HG02759 (cell line): ENCODE data around the gene DNMT3A.

ENCODE experiments used
- ATAC-seq: cut with Tn5 transposase; IDR thresholded peaks from one replicate; pipeline ENCODE4 v1.9.1; 2021; ENCODE audit warnings: mild to moderate bottlenecking, moderate library complexity; ENCODE audit not compliant: unreplicated experiment

The DNMT3A gene

DNA sequence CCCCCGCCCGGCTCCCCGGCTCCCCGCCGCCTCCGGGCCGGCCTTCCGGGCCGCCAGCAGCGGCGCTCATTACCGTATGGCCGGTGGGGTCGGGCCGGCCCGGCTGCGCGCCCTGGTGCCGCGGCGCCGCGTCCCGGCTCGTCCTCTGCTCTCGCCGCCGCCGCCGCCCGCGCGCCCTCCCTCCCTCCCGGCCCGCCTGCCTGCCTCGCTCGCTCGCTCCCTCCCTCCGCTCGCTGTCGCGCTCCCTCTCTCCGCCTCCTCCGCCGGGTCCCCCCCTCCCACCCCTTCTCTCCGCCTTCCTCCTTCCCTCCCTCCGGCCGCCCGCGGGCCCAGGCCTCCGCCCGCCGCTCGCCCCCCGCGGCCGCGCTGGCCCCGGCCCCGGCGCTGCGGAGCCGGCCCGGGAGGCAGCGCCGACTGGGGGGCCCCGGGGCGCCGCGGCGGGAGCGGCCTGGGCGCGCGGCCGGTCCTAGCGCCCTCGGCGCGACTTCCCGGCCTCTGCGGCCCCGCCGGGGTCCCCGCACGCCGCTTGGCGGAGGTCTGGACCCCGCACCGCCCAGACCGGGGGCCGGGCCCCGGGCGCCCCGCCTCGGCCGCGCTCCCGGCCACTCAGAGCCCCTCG, at the start of gene DNMT3A:
DNMT3A (minus strand) TSS at position 173 of the 619 bp plus-strand sequence. CDS start 27,941 bp downstream, outside the sequence.
- peak; percentile 38 for ATAC-seq

GRCh38 chr2:25389161-25389560, 47.4 kb upstream of the DNMT3A start:
- ATAC-seq, result no peak

- ATAC-seq, result no peak
Measured at GRCh38 chr2:25388491-25388890, 46.8 kb upstream of the DNMT3A start.

GRCh38 chr2:25387876-25388449, 46.2 kb upstream of the DNMT3A start:
- ATAC-seq, result no peak

DNA sequence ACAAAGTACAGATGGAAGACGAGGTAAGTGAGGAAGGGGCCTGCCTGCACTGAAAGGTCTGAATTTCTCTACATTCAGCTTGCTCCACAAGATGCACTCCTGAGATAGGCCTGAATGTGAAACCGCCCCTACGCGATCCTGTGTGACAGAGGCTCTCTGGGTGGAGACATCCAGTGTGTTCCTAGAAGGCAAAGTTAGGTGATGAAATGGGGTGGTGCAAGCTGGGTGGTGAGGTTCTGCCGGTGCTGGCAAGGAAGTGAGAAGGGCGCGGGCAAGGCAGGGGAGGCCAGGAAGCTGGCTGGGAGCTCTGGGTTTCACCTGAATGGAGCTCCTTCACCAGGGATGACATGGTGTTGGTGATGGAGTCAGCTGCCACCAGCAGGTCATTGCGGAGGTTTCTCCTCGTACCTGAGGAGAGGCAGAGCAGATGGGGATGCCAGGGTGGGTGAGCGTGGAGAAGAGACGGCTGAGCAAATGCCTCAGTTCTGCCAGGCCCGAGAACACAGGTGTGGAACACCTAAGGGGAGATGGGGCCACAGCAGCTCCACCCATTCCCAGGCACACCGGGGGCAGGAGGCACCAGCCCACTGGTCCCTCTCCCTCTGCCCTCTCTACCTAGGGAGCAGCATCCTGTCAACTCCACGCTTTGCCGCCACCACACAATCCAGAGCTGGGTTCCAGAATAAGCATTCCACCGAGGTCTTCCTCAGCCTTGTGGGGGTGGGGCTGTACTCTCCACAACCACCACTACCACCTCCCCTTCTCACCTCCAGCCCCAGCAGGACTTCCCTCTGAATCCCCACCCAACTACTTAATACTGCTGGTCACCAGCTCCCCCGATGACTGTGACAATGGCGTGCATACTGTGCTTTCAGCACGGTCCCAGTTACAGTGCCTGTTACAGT, 45.5 kb upstream of the DNMT3A start:
- ATAC-seq, result no peak

- no peak for ATAC-seq
Measured at GRCh38 chr2:25385910-25386309, 44.2 kb upstream of the DNMT3A start.

GRCh38 chr2:25383806-25384205, 42.1 kb upstream of the DNMT3A start:
- ATAC-seq, result no peak

- ATAC-seq, result no peak
Measured at GRCh38 chr2:25381502-25381901, 39.8 kb upstream of the DNMT3A start.

GRCh38 chr2:25380586-25381375, 39.1 kb upstream of the DNMT3A start:
- ATAC-seq, result no peak

DNA sequence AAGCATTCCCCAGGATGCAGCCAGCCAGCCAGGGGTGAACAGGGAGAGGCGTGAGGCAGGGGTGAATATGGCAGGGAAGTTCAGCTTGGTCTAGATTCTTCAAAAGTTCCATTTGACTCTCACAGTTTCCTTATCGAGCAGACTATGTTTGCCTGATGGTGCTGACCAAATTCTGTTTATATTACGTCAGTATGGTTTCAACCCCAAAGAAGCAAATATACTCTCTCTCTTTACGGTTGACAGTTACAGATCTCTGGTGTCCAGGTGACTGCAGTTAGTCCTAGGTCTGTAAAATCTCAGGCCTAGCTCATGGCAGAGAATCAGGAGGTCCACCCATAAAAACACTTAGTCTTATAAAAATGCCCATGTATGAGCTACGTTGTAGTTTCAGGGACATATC, 38.3 kb upstream of the DNMT3A start:
- no peak for ATAC-seq

DNA sequence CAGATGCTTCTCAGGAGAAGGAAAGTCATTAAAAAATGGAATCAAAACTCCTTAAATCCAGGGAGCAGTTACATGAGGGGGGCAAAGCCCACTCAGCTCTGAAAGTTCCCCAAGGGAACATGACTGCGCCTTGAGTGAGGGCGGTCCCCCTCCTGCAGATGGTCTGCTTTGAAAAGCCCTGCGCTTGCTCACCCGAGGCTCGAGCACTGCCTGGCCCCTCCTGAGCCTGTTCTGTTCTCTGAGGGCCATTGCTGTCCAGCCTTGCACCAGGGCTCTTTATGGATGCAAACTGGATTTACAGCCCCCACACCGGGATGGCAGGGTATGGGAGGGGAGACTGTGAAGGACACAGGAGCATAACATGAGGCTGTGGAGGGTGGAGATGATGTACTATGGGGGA, 37.8 kb upstream of the DNMT3A start:
- ATAC-seq, result no peak

GRCh38 chr2:25378731-25379490, 37.2 kb upstream of the DNMT3A start:
- ATAC-seq, result no peak

GRCh38 chr2:25377822-25378421, 36.2 kb upstream of the DNMT3A start:
- no peak for ATAC-seq

GRCh38 chr2:25376750-25377621, 35.3 kb upstream of the DNMT3A start:
- peak; percentile 97 for ATAC-seq

DNA sequence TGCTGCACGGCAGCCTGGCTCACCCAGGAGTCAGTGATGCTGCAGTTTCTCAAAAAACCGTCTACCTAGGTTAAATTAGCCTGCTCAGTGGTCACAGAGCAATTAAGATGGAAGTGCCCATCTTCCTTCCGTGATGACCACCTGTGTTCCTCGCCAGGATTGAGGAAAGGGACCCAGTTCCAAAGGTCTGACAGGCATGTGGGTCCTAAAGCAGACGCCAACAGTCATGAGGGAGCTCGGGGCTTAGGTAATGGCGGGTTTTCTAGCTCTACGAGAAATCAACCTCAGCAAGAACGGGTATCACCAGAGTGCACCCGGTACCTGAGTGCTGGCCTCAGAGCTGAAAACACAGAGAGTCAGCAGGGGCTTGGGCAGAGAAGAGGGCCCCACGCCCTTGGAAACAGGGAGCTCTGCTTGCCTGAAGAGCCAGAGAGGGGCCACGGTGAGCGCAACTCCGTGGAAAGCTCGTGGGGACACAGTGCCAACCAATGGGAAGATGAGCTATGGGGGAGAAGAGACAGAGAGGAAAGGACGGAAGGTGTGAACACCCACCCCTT, 34.3 kb upstream of the DNMT3A start:
- ATAC-seq, result no peak

DNA sequence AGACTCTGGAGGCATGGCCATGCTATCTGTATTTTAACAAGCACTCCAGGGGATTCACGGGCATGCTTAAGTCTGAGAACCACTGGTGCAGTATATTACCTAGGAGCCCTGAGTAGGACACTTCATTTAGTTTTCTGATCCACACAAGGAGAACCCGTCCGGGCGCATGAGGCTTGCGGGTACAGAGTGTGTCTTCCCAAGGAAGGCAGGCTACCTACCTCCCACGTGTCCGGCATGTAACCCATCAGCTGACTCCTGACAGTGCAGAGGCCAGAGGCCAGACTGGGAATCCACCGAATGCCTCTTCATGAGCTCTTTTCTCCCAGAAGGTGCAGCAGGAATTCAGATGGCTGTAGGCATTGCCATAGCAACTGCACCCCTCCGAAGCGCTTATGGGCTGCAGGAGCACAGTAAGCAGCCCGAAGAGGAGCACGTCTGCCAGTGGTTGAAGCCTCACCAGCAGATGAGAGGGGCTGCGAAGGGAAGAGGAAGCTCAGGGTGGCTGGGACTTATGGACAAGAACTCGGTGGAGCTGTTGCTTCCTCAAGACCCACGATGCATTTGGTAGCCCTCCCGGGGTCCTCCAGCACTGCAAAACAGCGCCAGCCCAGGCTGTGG, 33.8 kb upstream of the DNMT3A start:
- no peak for ATAC-seq

DNA sequence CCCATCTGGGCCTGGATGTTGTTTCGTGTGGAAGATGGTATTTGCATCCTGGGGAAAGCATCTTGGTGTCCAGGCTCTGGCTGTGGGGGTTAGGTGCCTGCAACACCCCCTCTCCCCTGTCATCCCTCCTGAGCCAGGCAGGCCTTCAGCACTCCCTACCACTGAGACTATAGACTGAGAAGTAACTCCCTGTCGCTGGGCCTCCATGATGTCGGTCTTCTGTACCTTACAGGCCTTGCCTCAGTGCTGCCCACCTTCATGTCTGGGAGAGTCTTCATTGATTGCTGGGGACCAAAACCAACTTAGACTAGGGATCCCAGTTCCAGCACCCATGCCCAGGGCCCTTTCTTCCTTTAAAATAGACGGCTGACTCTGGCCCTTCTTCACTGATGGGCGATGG, 33.1 kb upstream of the DNMT3A start:
- no peak for ATAC-seq

DNA sequence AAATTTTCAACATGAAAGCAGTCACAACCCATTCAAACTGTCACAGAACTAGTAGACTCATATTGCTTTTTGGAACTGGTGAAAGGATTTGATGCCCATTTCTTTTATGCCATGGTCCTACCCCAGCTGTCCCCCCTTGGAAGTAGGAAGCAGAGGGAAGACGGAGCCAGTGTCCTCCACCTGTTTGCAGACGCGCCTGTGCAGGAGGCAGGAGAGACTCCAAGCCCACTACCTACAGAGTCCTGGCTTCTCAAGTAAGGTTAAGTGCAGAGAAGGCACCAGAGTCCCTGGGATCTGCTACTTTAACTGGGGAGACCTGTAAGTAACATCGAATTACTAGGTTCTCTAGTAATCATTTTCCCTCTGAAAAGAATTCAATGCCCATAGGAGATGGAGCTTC, 32.7 kb upstream of the DNMT3A start:
- no peak for ATAC-seq
